ENCODE data around the gene ZNF700.

GRCh38 chr19:11982526-11982925 lies 57.6 kb downstream of the ZNF700 start:
- no peak for TF ChIP-seq CTCF (conservative IDR thresholded peaks at IDR 0.05; ENCODE audit: low read length)
- TF ChIP-seq EZH2phosphoT487 (IDR thresholded peaks at IDR 0.05; ENCODE audit: borderline replicate concordance): no peak
